Sigmoid colon (tissue), 7 donors: ENCODE data around the gene ACTC1. TPM values are rescaled to one million over a fixed set of nuclear protein-coding genes. Genes with fewer than 3 reads are reported as not detected.

Source experiments
- DNase-seq: peaks from one replicate; pipeline ENCODE4 v3.0.0-alpha.2; 2019
- H3K27ac ChIP-seq, 4 donors: fragments of 200-600 bp; sonication (generic); one replicate each; pipeline ENCODE4 v1.5.1; 2016 to 2019; ENCODE audit warnings: mild to moderate bottlenecking in 1 of 4
- H3K27me3 ChIP-seq, 3 donors: fragments of 200-600 bp; sonication (generic); one replicate each; pipeline ENCODE4 v1.5.1; 2019; ENCODE audit warnings: mild to moderate bottlenecking in 1 of 3
- H3K36me3 ChIP-seq, 4 donors: fragments of 200-600 bp; sonication (generic); one replicate each; pipeline ENCODE4 v1.5.1; 2016 to 2019
- H3K4me1 ChIP-seq, 4 donors: fragments of 200-600 bp; sonication (generic); one replicate each; pipeline ENCODE4 v1.5.1; 2017 to 2019
- H3K4me3 ChIP-seq, 4 donors: fragments of 200-600 bp; sonication (generic); one replicate each; pipeline ENCODE4 v1.5.1; 2017 to 2019; ENCODE audit warnings: mild to moderate bottlenecking in 2 of 4, moderate library complexity in 1 of 4
- H3K9me3 ChIP-seq, 4 donors: fragments of 200-600 bp in 3 of 4; sonication (generic) in 3 of 4; one replicate each; pipeline versions ENCODE4 v1.5.1 to v1.6.1; 2013 to 2019
- CTCF ChIP-seq, 4 experiments: fragments of 450-650 bp in 3 of 4; fragments of 200-600 bp in 1 of 4; IDR thresholded peaks; one replicate each; pipeline ENCODE4 v1.5.1; 2016 to 2019; ENCODE audit warnings: antibody characterized with exemption in 4 of 4, mild to moderate bottlenecking in 3 of 4, moderate library complexity in 2 of 4
- EP300 ChIP-seq, 4 donors: sonication (generic); formaldehyde crosslinking; IDR thresholded peaks; one replicate each; pipeline ENCODE4 v1.6.1; 2017; ENCODE audit warnings: antibody characterized with exemption in 4 of 4
- POLR2A ChIP-seq, 2 donors: fragments of 450-650 bp; IDR thresholded peaks; one replicate each; pipeline ENCODE4 v1.6.1; 2016; ENCODE audit warnings: antibody characterized with exemption in 2 of 2, mild to moderate bottlenecking in 2 of 2, moderate library complexity in 2 of 2
- POLR2AphosphoS5 ChIP-seq, 4 donors: sonication (generic); formaldehyde crosslinking; IDR thresholded peaks; one replicate each; pipeline ENCODE4 v1.6.1; 2017; ENCODE audit warnings: antibody characterized with exemption in 4 of 4
- WGBS, 2 donors: extraction: QIAGEN DNeasy Blood & Tissue Kit; methylation state at CpG; one replicate each; pipeline ENCODE4 v1.1.7; 2013; 5-methylcytosine and 5-hydroxymethylcytosine counted together
- intact Hi-C: fragments of 100-400 bp; cut with DNase I; formaldehyde crosslinking; loops from one replicate; pipeline ENCODE4 v1.15.1; 2023
- polyA plus RNA-seq, 3 donors: library from polyadenylated mRNA; stranded (reverse); fragments of 200-250 nt; gene quantifications; one replicate each; pipeline ENCODE4 v1.2.3, GENCODE V29; 2013
- total RNA-seq, 4 donors: library from RNA; depleted of rRNA; stranded (reverse); fragments of >200 nt; gene quantifications; one replicate each; pipeline ENCODE4 v1.1.0, GENCODE V29; 2016
- donor health status: healthy with polysubstance abuse.
- donor health status: Bipolar disorder and iron deficiency.
- donor health status: healthy.

The ACTC1 gene
- total and polyA plus RNA-seq, 7 donors: 0.36 to 11.1 (median 1.4) TPM

DNA sequence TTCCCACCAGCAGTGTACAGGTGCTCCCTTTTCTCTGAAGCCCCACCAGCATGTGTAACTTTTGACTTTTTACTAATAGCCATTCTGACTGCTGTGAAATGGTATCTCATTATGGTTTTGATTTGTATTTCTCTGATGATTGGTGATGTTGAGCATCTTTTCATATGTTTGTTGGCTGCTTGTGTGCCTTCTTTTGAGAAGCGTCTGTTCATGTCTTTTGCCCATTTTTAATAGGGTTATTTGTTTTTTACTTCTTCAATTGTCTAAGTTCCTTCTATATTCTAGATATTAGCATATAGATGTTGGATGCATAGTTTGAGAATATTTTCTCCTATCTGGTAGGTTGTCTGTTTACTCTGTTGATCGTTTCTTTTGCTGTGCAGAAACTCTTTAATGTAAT, 14.6 kb downstream of the ACTC1 start:
- 67 to 81% methylated on average over 2 of the region's 2 CpGs for WGBS, 2 donors
- intact Hi-C loops: no loop called here
- no peak for DNase-seq

DNA sequence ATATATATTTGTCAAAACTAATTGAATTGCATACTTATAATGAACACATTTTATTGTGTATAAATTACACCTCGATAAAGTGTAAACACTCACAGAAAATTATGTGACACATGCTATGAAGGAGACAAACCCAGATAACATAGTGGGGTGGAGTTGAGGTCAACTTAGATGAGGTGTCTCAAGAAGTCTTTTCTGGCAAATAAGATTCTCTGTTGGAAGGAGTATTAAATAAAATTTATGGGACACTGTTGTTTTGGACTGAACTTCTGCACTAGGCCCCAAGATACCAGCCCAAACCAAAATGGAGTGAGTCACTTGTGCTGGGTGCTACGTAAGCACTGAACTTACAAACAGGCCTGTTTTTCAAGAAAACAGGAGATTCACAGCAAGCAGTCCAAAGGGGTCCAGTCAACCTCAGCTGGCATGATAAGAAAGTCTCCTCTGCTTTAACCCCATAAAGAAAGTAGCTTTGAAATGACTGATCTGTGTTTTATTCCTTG, 18.7 kb downstream of the ACTC1 start:
- Histone ChIP-seq H3K4me3 (no peak overlapping the region), H3K27ac (no peak overlapping the region), H3K27me3 (no peaks in the 10 kb centered on the region), H3K4me1 (no peaks in the 10 kb centered on the region), H3K36me3 (no peaks in the 10 kb centered on the region), H3K9me3 (no peaks in the 10 kb centered on the region)
- WGBS, 2 donors: 74 to 79% methylated on average over 2 of the region's 2 CpGs
- DNase-seq: no peak
- TF ChIP-seq POLR2A (IDR thresholded peaks at IDR 0.05): no peak
- no peak for TF ChIP-seq CTCF (IDR thresholded peaks at IDR 0.05)
- no peak for TF ChIP-seq POLR2AphosphoS5 (IDR thresholded peaks at IDR 0.05)
- no peak for TF ChIP-seq EP300 (IDR thresholded peaks at IDR 0.05)
- intact Hi-C loops: no loop called here

More for the DNA sequence above, 14.6 kb downstream of the ACTC1 start:
- no peaks in the 10 kb centered on the region for H3K36me3 ChIP-seq
- TF ChIP-seq CTCF (IDR thresholded peaks at IDR 0.05): no peak
- TF ChIP-seq POLR2AphosphoS5 (IDR thresholded peaks at IDR 0.05): no peak
- TF ChIP-seq POLR2A (IDR thresholded peaks at IDR 0.05): no peak
- TF ChIP-seq EP300 (IDR thresholded peaks at IDR 0.05): no peak
- H3K4me3 ChIP-seq: no peak overlapping the region
- no peak overlapping the region for H3K27ac ChIP-seq
- no peaks in the 10 kb centered on the region for H3K4me1 ChIP-seq
- no peaks in the 10 kb centered on the region for H3K27me3 ChIP-seq
- H3K9me3 ChIP-seq: no peaks in the 10 kb centered on the region

DNA sequence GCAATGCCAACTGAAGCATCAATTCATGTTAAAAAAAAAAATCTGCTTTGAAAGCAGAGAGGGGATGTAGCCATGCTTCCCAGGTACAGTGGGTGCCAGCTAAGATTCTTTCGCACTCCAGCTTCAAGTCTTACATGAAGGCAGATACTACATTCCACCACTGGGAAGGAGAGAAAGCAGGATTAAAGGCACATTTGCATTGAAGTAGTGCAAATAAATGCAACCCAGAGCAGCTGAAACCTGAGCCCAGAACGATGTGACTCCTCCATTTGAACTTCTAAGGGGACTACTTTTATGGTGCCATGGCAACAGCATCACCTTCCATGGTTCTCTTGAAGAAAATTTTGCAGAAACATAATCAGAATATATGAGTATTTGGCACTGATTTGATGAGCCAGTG, 21.4 kb downstream of the ACTC1 start:
- intact Hi-C loops: no loop called here
- H3K9me3 ChIP-seq: no peaks in the 10 kb centered on the region
- H3K4me3 ChIP-seq: no peak overlapping the region
- no peaks in the 10 kb centered on the region for H3K36me3 ChIP-seq
- WGBS, 2 donors: 37 to 54% methylated on average over 2 of the region's 2 CpGs
- H3K27ac ChIP-seq: no peak overlapping the region
- TF ChIP-seq EP300 (IDR thresholded peaks at IDR 0.05) (no peak), CTCF (IDR thresholded peaks at IDR 0.05) (no peak), POLR2A (IDR thresholded peaks at IDR 0.05) (no peak), POLR2AphosphoS5 (IDR thresholded peaks at IDR 0.05) (no peak)
- DNase-seq: no peak
- H3K4me1 ChIP-seq: no peaks in the 10 kb centered on the region
- no peaks in the 10 kb centered on the region for H3K27me3 ChIP-seq

DNA sequence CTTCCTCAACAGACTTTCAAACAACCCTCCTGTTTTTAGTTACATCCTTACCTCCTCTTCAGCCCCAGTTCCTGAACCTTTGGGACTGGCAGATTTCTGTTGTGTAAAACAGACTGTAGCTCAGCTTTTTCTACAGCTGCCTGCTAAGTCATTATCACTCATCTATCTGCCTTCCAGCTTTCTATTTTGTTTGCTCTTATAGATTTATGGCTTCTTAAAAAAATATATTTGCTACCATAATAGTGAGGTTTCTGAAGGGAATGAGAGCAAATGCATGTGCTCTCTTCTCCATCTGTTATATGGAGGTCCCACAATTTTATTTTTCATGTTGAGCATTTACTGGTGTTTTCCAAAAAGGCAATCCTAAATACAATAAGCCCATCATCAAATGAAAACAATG, 22.3 kb downstream of the ACTC1 start:
- Histone ChIP-seq H3K4me1 (no peaks in the 10 kb centered on the region), H3K27ac (no peak overlapping the region), H3K27me3 (no peaks in the 10 kb centered on the region), H3K36me3 (no peaks in the 10 kb centered on the region), H3K4me3 (no peak overlapping the region), H3K9me3 (no peaks in the 10 kb centered on the region)
- intact Hi-C loops: no loop called here
- no peak for DNase-seq
- TF ChIP-seq POLR2A (IDR thresholded peaks at IDR 0.05): no peak
- TF ChIP-seq POLR2AphosphoS5 (IDR thresholded peaks at IDR 0.05): no peak
- no peak for TF ChIP-seq CTCF (IDR thresholded peaks at IDR 0.05)
- TF ChIP-seq EP300 (IDR thresholded peaks at IDR 0.05): no peak

DNA sequence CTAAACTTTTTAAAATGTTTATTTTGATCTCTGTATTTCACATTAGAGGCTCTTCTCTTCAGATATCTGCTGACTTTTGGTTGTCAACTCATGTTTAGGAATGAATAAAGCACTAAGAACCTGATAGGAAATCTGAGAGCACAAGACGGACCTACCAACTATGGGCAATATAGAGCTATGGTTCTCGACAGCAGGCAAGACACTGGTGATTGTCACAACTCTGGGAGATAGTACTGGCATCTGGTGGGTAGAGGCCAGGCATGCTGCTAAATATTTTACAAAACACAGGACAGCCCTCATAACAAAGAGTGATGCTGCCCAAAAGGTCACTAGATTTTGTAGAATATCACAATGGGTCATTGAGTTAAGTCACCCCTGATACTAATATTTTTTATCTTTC, 23.0 kb downstream of the ACTC1 start:
- no peaks in the 10 kb centered on the region for H3K27me3 ChIP-seq
- no peak for DNase-seq
- intact Hi-C loops: no loop called here
- H3K27ac ChIP-seq: no peak overlapping the region
- no peaks in the 10 kb centered on the region for H3K36me3 ChIP-seq
- no peaks in the 10 kb centered on the region for H3K9me3 ChIP-seq
- TF ChIP-seq POLR2A (IDR thresholded peaks at IDR 0.05) (no peak), EP300 (IDR thresholded peaks at IDR 0.05) (no peak), CTCF (IDR thresholded peaks at IDR 0.05) (no peak), POLR2AphosphoS5 (IDR thresholded peaks at IDR 0.05) (no peak)
- 79 to 87% methylated on average over 2 of the region's 2 CpGs for WGBS, 2 donors
- no peak overlapping the region for H3K4me3 ChIP-seq
- H3K4me1 ChIP-seq: no peaks in the 10 kb centered on the region
